Measurements from ENCODE around the gene FAR2. TPM values are rescaled to one million over a fixed set of nuclear protein-coding genes. Genes with fewer than 3 reads are reported as not detected.

Gene FAR2
- polyA plus RNA-seq, 3 donors: 14.8 to 38.0 (median 35.8) TPM

GRCh38 chr12:29337325-29337724 lies 188.2 kb downstream of the FAR2 start:
- DNase-seq: no peak
- Histone ChIP-seq H3K4me1 (ENCODE audit: control insufficient read depth in 1 of 2, insufficient read depth in 2 of 2, low read length in 2 of 2) (no peaks in the 10 kb centered on the region), H3K4me2 (replicated peaks; ENCODE audit: extremely low read depth, low read length, poor library complexity, severe bottlenecking) (no peak overlapping the region), H3K79me2 (ENCODE audit: insufficient read depth, low read length) (no peaks in the 10 kb centered on the region), H3K27ac (ENCODE audit: low read depth in 1 of 2, low read length in 2 of 2) (no peak overlapping the region), H3K4me3 (replicated peaks in 1 of 3; ENCODE audit: low read depth in 2 of 3, low read length in 3 of 3) (no peak overlapping the region), H2AFZ (ENCODE audit: insufficient read depth, low read depth, low read length, poor library complexity, severe bottlenecking) (no peak overlapping the region), H3K9me3 (replicated peaks in 1 of 2; ENCODE audit: control insufficient read depth in 1 of 2, insufficient read depth in 1 of 2, low read length in 2 of 2) (no peaks in the 10 kb centered on the region), H3K27me3 (ENCODE audit: control insufficient read depth in 2 of 2, insufficient read depth in 2 of 2, low read length in 2 of 2) (no peaks in the 10 kb centered on the region), H3K36me3 (replicated peaks in 1 of 2; ENCODE audit: control insufficient read depth in 1 of 2, insufficient read depth in 2 of 2, low read length in 2 of 2) (peaks cover 32 to 77% of the 10 kb centered on the region in 2 donors), H3K9ac (ENCODE audit: insufficient read depth, low read length, poor library complexity, severe bottlenecking) (no peak overlapping the region), H4K20me1 (ENCODE audit: insufficient read depth, low read length) (no peaks in the 10 kb centered on the region)
- H3K9me3 Mint-ChIP-seq: no peaks in the 10 kb centered on the region
- 100% methylated on average over 1 of the region's 1 CpG for WGBS (ENCODE audit: insufficient coverage)
- H3K4me3 Mint-ChIP-seq: no peak overlapping the region
- H3K27ac Mint-ChIP-seq: no peak overlapping the region
- no peak for TF ChIP-seq CTCF (IDR thresholded peaks at IDR 0.05)
- no peaks in the 10 kb centered on the region for H3K4me1 Mint-ChIP-seq
- H3K36me3 Mint-ChIP-seq: peaks cover 55 to 66% of the 10 kb centered on the region in 2 donors
- intact Hi-C loops (cut with micrococcal nuclease): no loop called here
- peaks cover 0 to 1% (median 1%) of the 10 kb centered on the region in 3 donors for H3K27me3 Mint-ChIP-seq (ENCODE audit: low read depth in 3 of 3)

DNA sequence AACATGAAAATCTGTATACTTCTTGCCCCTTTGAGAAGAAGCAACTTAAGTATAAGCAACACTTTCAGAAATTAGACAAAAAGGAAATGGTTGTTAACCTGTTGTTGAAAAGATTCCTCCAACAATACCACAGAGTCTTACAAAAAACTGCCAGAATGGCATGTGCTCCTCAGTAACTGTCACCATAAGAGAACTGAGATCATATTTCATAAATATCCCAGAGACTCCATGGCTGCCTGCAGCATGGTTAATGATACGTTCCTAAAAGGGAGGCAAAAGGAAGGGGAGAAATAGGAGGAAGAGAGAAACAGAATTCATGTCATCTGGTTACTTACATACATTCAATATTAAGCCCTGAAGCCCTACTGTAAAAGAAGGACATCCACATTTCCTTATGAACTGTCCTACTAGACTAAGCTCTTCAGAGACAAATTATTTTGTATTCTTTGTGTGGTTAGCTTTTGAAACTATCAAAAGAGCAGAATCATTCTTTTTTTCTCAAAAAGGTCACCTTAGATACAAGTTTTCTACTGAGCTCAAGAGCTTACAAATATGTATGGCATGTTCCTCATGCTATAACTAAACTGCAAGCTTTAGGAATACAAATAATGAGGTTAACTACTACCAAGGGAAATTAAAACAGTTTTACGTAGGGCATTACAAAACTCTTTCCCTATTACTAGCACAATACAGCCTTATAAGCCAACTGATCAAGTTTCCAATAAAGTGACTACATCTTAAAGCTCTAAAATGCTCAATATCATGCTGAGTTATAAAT lies 194.1 kb downstream of the FAR2 start:
- H3K27me3 Mint-ChIP-seq (ENCODE audit: low read depth in 3 of 3): peaks cover 0 to 3% (median 1%) of the 10 kb centered on the region in 3 donors
- no peaks in the 10 kb centered on the region for H3K27me3 ChIP-seq (ENCODE audit: control insufficient read depth in 2 of 2, insufficient read depth in 2 of 2, low read length in 2 of 2)
- no peak overlapping the region for H3K27ac ChIP-seq (ENCODE audit: low read depth in 1 of 2, low read length in 2 of 2)
- H3K36me3 Mint-ChIP-seq: peaks cover 56 to 65% of the 10 kb centered on the region in 2 donors
- H3K36me3 ChIP-seq (replicated peaks in 1 of 2; ENCODE audit: control insufficient read depth in 1 of 2, insufficient read depth in 2 of 2, low read length in 2 of 2): peaks cover 61 to 90% of the 10 kb centered on the region in 2 donors
- H3K79me2 ChIP-seq (ENCODE audit: insufficient read depth, low read length): no peaks in the 10 kb centered on the region
- no peaks in the 10 kb centered on the region for H3K4me1 Mint-ChIP-seq
- H3K9me3 Mint-ChIP-seq: no peaks in the 10 kb centered on the region
- no peaks in the 10 kb centered on the region for H3K4me1 ChIP-seq (ENCODE audit: control insufficient read depth in 1 of 2, insufficient read depth in 2 of 2, low read length in 2 of 2)
- no peak overlapping the region for H2AFZ ChIP-seq (ENCODE audit: insufficient read depth, low read depth, low read length, poor library complexity, severe bottlenecking)
- intact Hi-C loops (cut with micrococcal nuclease): no loop called here
- H3K27ac Mint-ChIP-seq: no peak overlapping the region
- no peak overlapping the region for H3K9ac ChIP-seq (ENCODE audit: insufficient read depth, low read length, poor library complexity, severe bottlenecking)
- no peaks in the 10 kb centered on the region for H4K20me1 ChIP-seq (ENCODE audit: insufficient read depth, low read length)
- H3K4me3 ChIP-seq (replicated peaks in 1 of 3; ENCODE audit: low read depth in 2 of 3, low read length in 3 of 3): no peak overlapping the region
- WGBS (ENCODE audit: insufficient coverage): no CpG with 5 or more reads among the region's 2 CpGs
- no peak overlapping the region for H3K4me2 ChIP-seq (replicated peaks; ENCODE audit: extremely low read depth, low read length, poor library complexity, severe bottlenecking)
- no peak for DNase-seq
- H3K9me3 ChIP-seq (replicated peaks in 1 of 2; ENCODE audit: control insufficient read depth in 1 of 2, insufficient read depth in 1 of 2, low read length in 2 of 2): no peaks in the 10 kb centered on the region
- no peak overlapping the region for H3K4me3 Mint-ChIP-seq
- no peak for TF ChIP-seq CTCF (IDR thresholded peaks at IDR 0.05)

All from CD14-positive monocyte (primary cell).